Measurements from ENCODE around the gene ARRDC5.
"Not testable (repeated sequence)": the region's sequence is repeated elsewhere in the genome, so short reads cannot be mapped to it uniquely, and the experiment has no call there.

The ARRDC5 gene

DNA sequence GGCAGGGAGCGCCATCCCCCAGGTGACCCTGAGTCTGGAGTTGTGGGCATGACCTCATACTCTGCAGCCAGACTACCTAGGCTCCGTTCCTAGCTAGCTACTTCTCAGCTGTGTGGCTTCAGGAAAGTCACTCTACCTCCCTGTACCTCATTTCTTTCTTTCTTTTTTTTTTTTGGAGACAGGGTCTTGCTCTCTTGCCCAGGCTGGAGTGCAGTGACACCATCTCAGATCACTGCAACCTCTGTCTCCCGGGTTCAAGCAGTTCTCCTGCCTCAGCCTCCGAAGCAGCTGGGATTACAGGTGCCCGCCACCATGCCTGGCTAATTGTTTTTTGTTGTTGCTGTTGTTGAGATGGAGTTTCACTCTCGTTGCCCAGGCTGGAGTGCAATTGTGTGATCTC, 50.2 kb downstream of the ARRDC5 start:
- no peak for TF ChIP-seq CTCF (IDR thresholded peaks at IDR 0.05; ENCODE audit: control extremely low read depth, extremely low read depth, low read depth, missing control alignments)
- ChIA-PET CTCF (interaction anchor here (0.9 to 17.4 kb wide), 8 partner anchors 10 to 62 kb away, joined by 3 to 242 read pairs (median 6); partner anchors contain the start of genes PLIN3 and TICAM1), POLR2A (no interaction called here)
- peak; percentile 14 for DNase-seq (ENCODE audit: extremely low spot score)

DNA sequence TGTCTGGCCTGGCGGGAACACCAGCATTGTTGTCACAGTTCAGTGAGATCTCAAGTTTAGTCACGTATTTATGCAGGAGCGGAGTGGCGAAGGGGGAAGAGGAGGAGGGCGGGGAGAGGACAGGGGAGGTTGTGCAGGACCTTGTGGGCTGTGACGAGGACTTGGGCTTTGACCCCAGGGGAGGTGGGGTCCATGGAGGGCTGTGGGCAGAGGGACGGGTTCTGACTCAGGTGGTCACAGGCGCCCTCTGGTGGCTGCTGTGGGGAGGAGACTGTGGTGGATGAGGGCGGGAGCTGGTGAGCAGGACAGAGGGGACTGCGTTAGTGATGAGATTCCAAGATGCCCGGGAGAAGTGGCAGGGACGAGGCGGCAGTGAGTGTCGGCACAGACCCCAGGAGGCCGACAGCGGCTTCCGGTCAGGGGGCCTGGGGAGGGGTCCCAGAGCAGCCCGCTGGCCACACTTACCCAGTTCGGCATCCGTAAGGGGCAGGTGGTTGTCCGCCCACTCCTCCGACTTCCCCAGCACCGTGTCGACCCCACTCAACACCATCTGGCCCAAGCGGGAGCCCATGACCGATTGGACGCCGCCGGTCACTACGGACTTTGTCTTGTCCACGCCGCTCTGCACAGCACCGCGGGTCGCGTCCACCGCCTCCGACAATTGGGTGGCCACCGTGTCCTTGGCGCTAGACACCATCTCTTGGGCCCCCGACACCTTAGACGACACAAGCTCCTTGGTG, 51.0 kb downstream of the ARRDC5 start:
- POLR2A ChIA-PET: no interaction called here
- CTCF ChIA-PET: interaction anchor here (0.6 to 17.4 kb wide), 17 partner anchors 9 to 182 kb away, joined by 3 to 242 read pairs (median 5); partner anchors contain the start of genes FEM1A, PLIN3 and TICAM1
- peak; percentile 84 for DNase-seq (ENCODE audit: extremely low spot score)
- TF ChIP-seq CTCF (IDR thresholded peaks at IDR 0.05; ENCODE audit: control extremely low read depth, extremely low read depth, low read depth, missing control alignments): peak; percentile 84

DNA sequence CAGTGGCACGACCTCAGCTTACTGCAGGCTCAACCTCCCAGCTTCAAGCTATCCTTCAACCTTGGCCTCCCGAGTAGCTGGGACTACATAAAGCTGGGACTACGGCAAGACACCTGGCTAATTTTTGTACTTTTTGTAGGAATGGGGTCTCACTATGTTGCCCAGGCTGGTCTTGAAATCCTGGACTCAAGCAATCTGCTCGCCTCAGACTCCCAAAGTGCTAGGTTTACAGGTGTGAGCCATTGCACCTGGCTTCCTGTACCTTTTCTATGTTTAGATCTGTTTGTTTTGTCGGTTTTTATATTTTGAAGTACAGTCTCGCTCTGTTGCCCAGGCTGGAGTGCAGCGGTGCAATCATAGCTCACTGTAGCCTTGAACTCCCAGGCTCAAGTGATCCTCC, 53.7 kb downstream of the ARRDC5 start:
- ChIA-PET POLR2A (no interaction called here), CTCF (interaction anchor here (0.7 to 17.4 kb wide), 6 partner anchors 11 to 71 kb away, joined by 3 to 242 read pairs (median 6); partner anchors contain the start of gene PLIN3)
- TF ChIP-seq CTCF (IDR thresholded peaks at IDR 0.05; ENCODE audit: control extremely low read depth, extremely low read depth, low read depth, missing control alignments): no peak
- DNase-seq (ENCODE audit: extremely low spot score): no peak

GRCh38 chr19:4847190-4847973, 55.3 kb downstream of the ARRDC5 start:
- no peak for TF ChIP-seq CTCF (IDR thresholded peaks at IDR 0.05; ENCODE audit: control extremely low read depth, extremely low read depth, low read depth, missing control alignments)
- ChIA-PET CTCF (interaction anchor here (1.1 to 17.4 kb wide), 4 partner anchors 17 to 184 kb away, joined by 3 to 242 read pairs (median 4); no protein-coding TSS in a partner anchor), POLR2A (no interaction called here)
- DNase-seq (ENCODE audit: extremely low spot score): no peak

- POLR2A ChIA-PET: interaction anchor here (0.7 kb wide), 2 partner anchors 187 to 777 kb away, joined by 3 read pairs; partner anchors contain the start of gene SAFB
- CTCF ChIA-PET: interaction anchor here (1.6 to 17.4 kb wide), 4 partner anchors 10 to 38 kb away, joined by 5 to 242 read pairs (median 8); partner anchors contain the start of gene TICAM1
Observed at GRCh38 chr19:4845975-4846374, 56.7 kb downstream of the ARRDC5 start.

DNA sequence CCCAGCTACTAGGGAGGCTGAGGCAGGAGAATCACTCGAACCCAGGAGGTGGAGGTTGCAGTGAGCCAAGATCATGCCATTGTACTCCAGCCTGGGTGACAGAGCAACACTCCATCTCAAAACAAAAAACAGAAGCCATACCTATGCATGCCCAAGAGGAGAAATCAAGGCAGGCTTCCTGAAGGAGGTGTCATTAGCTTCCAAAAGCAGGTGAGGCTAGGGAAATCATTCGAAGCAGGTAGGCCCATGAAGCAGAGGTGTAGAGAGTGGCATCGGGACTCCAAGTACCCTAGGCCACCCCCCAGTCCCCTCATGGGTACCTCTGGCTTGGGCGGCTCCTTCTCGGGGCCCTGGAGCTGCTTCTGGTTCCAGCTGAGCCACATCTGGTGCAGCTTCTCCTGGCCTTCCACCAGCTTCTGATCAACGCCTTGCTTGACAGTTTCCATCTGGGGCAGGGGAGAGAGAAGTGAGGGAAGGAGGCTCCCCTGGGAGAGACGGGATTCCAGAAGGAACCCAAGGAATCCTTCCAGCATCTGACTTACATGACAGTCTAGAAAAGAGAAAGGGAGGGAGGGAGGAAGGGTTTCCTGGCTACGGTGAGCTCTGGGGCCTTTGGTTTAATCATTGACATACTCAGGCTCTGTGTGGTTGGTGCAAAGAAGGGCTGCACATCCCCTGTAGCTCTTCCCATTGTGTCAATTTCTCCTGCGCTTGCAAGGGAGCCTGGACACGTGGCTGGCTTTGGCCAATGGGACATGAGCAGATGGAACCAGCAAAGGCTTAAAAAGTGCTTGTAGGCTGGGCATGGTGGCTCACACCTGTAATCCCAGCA, 58.1 kb downstream of the ARRDC5 start:
- CTCF ChIA-PET: interaction anchor here (1.2 to 17.4 kb wide), 6 partner anchors 11 to 67 kb away, joined by 4 to 242 read pairs (median 6); partner anchors contain the start of genes FEM1A and TICAM1
- POLR2A ChIA-PET: interaction anchor here (1.2 to 1.3 kb wide), 2 partner anchors 10 to 35 kb away, joined by 3 read pairs; no protein-coding TSS in a partner anchor

More at GRCh38 chr19:4845975-4846374, 56.7 kb downstream of the ARRDC5 start:
- DNase-seq (ENCODE audit: extremely low spot score): not testable (repeated sequence)

More for the DNA sequence above, 58.1 kb downstream of the ARRDC5 start:
- no peak for TF ChIP-seq CTCF (IDR thresholded peaks at IDR 0.05; ENCODE audit: control extremely low read depth, extremely low read depth, low read depth, missing control alignments)
- no peak for DNase-seq (ENCODE audit: extremely low spot score)
